ENCODE measurements around the gene MRTFA.

DNA sequence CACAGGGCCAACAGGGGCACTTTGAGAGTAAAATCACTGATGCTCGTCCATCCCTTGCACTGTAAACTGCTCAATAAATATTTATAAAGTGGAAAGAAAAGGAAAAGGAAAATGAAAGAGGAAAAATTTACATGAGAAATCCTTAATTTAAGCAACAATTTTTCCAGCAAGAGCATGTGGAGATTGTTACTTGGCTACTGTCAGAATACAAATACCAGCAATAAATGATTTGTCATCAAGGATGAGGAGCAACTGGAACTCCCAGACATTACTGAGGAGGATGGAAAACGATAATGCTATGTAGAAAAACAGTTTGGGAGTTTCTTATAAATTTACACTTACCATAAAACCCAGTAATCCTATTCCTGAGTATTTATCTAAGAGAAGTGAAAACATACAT is 143.1 kb downstream of the MRTFA start:
- TF ChIP-seq, protein P1, sequence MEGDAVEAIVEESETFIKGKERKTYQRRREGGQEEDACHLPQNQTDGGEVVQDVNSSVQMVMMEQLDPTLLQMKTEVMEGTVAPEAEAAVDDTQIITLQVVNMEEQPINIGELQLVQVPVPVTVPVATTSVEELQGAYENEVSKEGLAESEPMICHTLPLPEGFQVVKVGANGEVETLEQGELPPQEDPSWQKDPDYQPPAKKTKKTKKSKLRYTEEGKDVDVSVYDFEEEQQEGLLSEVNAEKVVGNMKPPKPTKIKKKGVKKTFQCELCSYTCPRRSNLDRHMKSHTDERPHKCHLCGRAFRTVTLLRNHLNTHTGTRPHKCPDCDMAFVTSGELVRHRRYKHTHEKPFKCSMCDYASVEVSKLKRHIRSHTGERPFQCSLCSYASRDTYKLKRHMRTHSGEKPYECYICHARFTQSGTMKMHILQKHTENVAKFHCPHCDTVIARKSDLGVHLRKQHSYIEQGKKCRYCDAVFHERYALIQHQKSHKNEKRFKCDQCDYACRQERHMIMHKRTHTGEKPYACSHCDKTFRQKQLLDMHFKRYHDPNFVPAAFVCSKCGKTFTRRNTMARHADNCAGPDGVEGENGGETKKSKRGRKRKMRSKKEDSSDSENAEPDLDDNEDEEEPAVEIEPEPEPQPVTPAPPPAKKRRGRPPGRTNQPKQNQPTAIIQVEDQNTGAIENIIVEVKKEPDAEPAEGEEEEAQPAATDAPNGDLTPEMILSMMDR (IDR thresholded peaks at IDR 0.05; ENCODE audit: insufficient read depth, low read length, poor library complexity, severe bottlenecking) = no peak
- TF ChIP-seq EZH2phosphoT487 (conservative IDR thresholded peaks at IDR 0.05; ENCODE audit: low read length) = no peak

All from SU-DHL-6 (cell line).